ENCODE data around the gene KRTDAP. TPM values are rescaled to one million over a fixed set of nuclear protein-coding genes. Genes with fewer than 3 reads are reported as not detected.

The KRTDAP gene
- total and polyA plus RNA-seq, 2 donors (not counting 3 experiments of a cell fraction or from before 2014, with no cell fraction given) = not detected

DNA sequence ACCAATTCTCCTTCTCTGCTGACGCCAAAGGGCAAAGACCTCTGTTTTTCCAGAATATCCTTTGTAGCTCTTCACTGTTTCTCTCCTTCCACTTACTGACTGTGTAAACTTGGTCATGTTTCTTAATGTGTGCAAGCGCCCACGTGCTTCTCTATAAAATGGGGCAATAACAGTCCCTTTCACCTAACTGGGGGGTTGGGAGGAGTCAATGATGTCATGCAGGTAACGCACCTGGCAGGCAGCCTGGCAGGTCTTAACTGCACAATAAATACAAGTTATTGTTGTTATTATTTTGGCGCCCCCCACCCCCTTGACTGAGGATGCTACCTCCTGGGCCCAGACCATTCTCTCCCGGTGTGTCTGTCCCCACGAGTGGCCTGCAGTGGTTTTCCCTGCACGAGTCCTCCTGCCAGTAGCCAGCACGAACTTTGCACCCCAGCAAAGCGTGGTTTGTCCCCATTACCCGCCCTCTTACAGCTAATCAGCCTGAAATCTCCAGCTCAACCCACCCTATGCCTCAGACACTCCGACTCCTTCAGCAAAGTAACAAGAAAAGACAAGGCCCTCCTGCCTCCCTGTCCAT is 32.6 kb upstream of the KRTDAP start:
- Histone ChIP-seq H3K4me1 (ENCODE audit: control insufficient read depth, extremely low read depth, insufficient read depth, low read length) (no peaks in the 10 kb centered on the region), H3K27me3 (ENCODE audit: control insufficient read depth in 2 of 2, insufficient read depth in 2 of 2, low read length in 2 of 2) (peaks cover 4 to 9% of the 10 kb centered on the region in 2 experiments), H3K79me2 (ENCODE audit: control insufficient read depth, insufficient read depth, low read length) (no peaks in the 10 kb centered on the region), H3K36me3 (ENCODE audit: control insufficient read depth in 2 of 2, extremely low read depth in 1 of 2, insufficient read depth in 2 of 2, low read length in 2 of 2) (no peaks in the 10 kb centered on the region), H3K4me2 (ENCODE audit: insufficient read depth, low read length) (no peak overlapping the region), H2AFZ (ENCODE audit: low read depth, low read length) (no peak overlapping the region), H4K20me1 (replicated peaks; ENCODE audit: control insufficient read depth, extremely low read depth, insufficient read depth, low read length) (no peaks in the 10 kb centered on the region), H3K4me3 (replicated peaks in 1 of 3; ENCODE audit: insufficient read depth in 1 of 3, low read depth in 1 of 3, low read length in 3 of 3) (no peak overlapping the region), H3K27ac (ENCODE audit: insufficient read depth, low read depth, low read length) (no peak overlapping the region), H3K9me3 (replicated peaks; ENCODE audit: control insufficient read depth, insufficient read depth, low read length) (no peaks in the 10 kb centered on the region), H3K9me1 (replicated peaks; ENCODE audit: control insufficient read depth, extremely low read depth, insufficient read depth, low read length) (no peaks in the 10 kb centered on the region), H3K9ac (replicated peaks; ENCODE audit: extremely low read depth, insufficient read depth, low read length) (no peak overlapping the region)
- TF ChIP-seq CTCF (IDR thresholded peaks at IDR 0.05; ENCODE audit: extremely low read depth in 1 of 2, insufficient read depth in 1 of 2, low read depth in 1 of 2, low read length in 2 of 2) (no peak), POLR2AphosphoS5 (IDR thresholded peaks at IDR 0.05; ENCODE audit: insufficient read depth, low read depth, low read length) (no peak), EZH2 (IDR thresholded peaks at IDR 0.05; ENCODE audit: borderline replicate concordance, low read depth, low read length, severe bottlenecking) (no peak), GATA2 (IDR thresholded peaks at IDR 0.05; ENCODE audit: insufficient read depth, insufficient read length, low read depth, low read length) (no peak), MAX (IDR thresholded peaks at IDR 0.05; ENCODE audit: insufficient read depth, insufficient read length) (no peak), FOS (IDR thresholded peaks at IDR 0.05; ENCODE audit: borderline replicate concordance, insufficient read depth, low read length) (no peak), POLR2A (IDR thresholded peaks at IDR 0.05; ENCODE audit: low read depth, low read length) (no peak), JUN (IDR thresholded peaks at IDR 0.05; ENCODE audit: borderline replicate concordance, insufficient read depth, insufficient read length, low read depth) (no peak), MYC (IDR thresholded peaks at IDR 0.05; ENCODE audit: low read depth, low read length) (no peak)
- dilution Hi-C loops (cut with MboI; ENCODE audit: extremely low pct_ligation_motif_present, low sequenced_read_pairs) = no loop called here
- CTCF ChIA-PET = interaction anchor here (1.5 kb wide), 1 partner anchor 13 kb away, joined by 3 read pairs; no protein-coding TSS in a partner anchor
- POLR2A ChIA-PET = no interaction called here
- no peak for DNase-seq (ENCODE audit: low read depth, low spot score)
- no TSS peak for BruUV-seq (replicated peaks)
- FAIRE-seq = no peak
- intact Hi-C loops (cut with micrococcal nuclease) = no loop called here
